GM18868 (cell line): ENCODE data around the gene GORASP2.
"Not testable (repeated sequence)": the region's sequence is repeated elsewhere in the genome, so short reads cannot be mapped to it uniquely, and the experiment has no call there.

Experiments used
- ATAC-seq: cut with Tn5 transposase; IDR thresholded peaks from one replicate; pipeline ENCODE4 v1.9.1; 2021; ENCODE audit warnings: mild to moderate bottlenecking, moderate library complexity; ENCODE audit not compliant: unreplicated experiment

GORASP2 gene

DNA sequence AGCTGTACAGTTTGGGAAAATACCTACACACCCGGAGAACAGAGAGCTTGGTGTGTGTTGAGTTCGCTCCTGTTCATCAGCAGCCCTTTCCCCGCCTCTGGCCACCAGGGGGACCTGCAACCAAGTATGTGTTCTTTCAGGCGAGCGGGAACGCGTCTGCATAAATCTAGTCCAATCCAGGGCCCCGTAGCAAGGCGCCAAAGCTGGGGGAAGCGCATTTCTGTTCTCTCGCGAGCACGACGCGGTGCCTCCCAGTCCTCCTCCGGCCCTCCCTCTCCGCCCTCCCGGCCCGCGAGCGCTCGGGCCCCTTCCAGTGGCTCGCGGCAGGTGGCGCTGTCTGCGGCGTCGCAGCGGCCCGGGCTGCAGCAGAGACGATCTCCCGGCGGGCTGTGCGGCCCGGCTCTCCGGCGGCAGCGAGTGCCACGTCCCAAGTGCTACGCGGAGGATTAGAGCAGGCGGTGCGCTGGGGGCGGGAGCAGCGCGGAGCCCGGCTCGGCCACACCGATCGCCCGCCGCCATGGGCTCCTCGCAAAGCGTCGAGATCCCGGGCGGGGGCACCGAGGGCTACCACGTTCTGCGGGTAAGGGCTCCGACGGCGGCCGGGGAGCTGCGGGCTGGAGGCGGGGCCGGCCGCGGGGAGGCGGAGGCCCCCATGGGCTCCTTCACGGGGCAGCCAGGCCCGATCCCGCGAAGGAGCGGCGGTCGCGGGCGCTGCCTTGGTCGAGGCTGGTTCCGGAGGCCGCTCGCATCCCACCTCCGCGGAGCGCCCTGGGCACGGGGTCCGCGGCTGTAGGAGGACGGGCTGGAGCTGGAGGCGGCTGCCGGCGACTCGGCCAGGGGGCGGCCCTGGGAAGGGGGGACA, at the start of gene GORASP2:
GORASP2 (plus strand) TSS at position 430 of the 862 bp plus-strand sequence; CDS start at position 518, 88 bp downstream.
- ATAC-seq, result peak; percentile 94

DNA sequence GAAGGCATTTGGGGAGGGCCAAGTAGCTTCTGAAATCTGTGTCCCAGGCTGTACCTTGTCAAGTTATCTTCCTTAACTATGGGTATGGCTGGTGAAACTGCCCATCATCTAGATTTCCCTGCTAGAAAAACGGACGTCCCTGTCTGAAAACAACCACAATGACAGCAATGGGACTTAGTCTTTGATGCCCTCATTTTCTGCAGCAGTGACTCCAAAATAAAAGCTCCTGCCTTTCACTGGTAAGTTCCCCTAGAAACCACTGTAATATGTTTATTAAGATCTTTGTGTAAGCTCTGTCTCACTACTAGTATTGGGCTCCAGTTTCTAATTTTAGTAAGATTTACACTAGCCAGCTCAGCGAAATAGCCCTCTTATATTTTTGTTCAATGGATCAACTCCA, 47.2 kb upstream of the GORASP2 start:
- ATAC-seq, result no peak

DNA sequence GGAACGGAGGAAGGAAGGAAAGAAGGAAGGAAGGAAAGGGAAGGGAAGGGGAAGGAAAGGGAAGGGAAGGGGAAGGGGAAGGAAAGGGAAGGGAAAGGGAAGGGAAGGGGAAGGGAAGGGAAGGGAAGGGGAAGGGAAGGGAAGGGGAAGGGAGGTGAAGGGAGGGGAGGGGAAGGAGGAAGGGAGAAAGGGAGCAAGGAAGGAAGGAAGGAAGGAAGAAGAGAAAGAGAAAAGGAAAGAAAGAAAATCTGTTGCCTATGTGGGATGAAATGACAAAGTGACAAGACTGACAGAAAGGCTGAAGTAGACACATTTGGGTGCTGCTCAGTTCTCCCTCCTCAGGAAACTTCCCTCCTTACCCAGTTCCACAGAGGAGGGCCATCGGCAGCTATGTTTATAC, 46.3 kb upstream of the GORASP2 start:
- no peak for ATAC-seq

DNA sequence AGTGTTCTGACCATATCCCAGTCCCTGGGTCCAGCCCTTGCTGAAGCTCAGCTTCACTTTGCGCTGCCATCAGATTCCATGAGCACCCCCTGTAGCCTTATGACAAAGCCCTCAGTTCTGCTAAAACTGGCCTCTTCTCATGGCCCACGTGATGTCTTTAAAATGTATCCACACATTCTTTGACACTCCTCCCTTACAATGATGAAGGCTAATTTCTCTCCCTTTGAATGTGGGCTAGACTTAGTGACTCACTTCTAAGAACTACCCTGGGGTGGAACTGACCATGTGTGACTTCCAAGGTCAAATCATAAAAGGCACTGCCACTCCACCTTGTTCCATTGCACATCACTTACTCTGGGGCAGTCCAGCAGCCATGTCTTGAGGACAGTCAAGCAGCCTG, 45.4 kb upstream of the GORASP2 start:
- ATAC-seq, result no peak

DNA sequence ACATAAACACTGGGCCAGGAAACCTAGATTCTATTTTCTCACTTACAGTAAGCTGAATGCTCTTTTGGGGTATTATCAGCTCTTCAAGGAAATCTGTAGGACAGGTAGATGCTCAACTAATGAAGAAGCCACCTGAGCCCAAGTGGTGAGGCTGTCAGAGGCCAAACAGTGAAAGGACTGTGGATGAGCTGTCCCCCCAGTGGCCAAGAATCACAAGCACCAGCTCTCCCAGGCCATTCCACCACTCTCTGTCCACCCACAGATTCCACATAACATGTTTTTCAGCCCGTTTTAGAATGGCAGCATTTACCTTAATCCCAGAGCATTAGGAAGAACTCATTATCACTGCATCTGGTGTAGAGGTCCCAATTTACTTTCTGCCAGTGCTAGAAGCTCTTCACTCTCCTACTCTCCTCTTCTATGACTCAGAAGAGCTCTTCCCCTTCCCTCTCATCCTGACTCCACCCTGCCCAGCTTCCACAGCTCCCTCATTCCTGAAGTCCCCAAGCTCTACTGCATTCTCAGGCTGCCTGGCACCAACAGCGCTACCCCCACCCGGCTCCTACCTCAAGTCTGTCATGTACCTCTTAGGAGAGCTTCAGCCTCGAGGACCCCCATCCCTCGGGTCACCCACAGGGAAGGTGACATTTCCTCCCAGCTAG, 43.8 kb upstream of the GORASP2 start:
- no peak for ATAC-seq

DNA sequence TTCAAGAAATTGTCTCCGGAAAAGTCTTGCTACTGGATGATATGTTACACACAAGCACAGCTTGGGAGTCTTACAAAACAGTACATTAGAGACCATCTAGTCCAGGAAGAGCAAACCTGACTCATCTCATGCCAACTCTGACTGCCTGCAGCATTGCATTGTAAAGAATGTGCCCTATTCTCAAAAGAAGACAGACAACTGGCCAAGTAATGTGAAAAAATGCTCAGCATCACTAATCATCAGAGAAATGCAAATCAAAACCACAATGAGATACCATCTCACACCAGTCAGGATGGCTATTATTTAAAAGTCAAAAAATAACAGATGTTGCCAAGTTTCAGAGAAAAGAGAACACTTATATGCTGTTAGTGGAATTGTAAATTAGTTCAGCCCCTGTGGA, 42.7 kb upstream of the GORASP2 start:
- ATAC-seq, result no peak

DNA sequence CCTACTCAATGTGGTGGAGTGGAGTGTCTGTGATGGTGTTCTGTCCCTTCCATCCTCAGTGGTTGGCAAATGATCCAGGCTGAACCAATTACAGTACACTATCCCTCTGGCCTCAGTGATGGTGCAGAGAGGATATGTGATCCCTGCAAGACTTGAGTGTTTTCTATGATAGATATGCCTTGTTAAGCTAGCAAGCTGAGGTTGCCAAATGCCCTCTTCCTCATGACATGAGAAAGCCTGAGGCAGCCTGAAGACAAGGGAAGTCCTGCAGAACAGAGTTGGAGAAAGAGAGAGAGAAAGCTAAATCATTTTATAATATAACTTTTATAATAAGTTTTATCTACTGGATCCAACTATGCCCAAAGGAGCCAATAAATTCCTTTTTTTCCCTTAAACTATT, 41.6 kb upstream of the GORASP2 start:
- ATAC-seq, result no peak

DNA sequence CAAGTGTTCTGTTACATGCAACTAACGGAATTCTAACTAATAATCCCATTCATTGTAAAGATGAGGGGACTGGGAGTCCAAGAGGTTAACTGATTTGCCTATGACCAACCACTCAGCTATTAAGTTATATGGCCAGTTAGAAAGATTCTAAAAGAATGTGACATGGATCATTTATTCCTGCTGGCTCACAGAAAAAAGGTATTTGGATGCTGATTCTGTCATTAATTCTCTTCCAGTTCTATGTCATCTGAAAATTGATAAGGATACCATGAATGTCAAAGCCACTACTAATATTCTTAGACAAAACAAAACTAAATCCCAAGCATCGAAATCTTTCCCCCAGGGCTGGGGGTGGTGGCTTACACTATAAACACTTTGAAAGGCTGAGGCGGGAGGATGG, 41.2 kb upstream of the GORASP2 start:
- ATAC-seq, result no peak

DNA sequence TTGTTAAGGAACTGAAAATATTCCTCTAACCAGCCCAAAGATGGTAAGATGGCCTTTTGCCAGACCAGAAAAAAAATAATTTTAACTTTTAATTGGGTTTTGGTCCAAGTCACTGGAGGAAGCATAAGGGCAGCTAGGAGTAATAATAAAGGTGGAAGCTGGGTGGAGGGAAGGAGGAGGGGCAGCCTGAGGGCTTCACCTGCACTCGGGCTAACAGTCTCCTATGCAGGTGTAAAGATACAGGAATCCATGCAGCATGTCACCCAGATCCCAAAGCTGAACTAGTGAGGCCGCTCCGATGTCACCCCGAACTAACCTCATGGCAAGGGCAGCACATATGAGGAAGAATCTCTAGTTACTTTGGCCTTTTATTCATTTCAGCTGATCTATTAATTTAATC, 37.2 kb upstream of the GORASP2 start:
- ATAC-seq, result no peak

DNA sequence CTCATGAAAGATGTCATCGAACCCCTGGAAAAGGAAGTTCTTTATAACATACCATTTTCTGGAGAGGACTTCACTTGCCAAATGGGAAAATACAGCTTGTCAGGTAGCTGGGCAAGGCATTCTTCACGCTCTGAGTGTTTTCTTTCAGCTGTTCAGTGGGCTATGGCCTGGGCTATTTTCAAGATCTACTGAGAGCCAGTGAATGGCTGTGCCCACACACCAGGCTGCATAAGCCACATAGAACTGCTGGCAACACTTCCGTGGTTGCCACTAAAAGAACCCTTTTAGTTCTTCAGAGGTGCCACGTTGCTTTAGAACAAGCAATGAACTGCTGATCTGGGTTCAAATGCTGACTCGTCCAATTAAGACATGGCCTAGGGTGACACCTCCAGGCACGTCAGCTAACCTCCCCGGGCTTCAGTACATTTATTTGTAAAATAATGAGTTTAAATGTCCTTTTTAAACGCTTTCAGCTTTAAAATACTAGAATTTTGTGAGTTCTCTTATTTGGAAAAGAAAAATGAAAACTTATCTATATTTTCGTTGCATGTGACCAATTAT, 36.6 kb upstream of the GORASP2 start:
- no peak for ATAC-seq

DNA sequence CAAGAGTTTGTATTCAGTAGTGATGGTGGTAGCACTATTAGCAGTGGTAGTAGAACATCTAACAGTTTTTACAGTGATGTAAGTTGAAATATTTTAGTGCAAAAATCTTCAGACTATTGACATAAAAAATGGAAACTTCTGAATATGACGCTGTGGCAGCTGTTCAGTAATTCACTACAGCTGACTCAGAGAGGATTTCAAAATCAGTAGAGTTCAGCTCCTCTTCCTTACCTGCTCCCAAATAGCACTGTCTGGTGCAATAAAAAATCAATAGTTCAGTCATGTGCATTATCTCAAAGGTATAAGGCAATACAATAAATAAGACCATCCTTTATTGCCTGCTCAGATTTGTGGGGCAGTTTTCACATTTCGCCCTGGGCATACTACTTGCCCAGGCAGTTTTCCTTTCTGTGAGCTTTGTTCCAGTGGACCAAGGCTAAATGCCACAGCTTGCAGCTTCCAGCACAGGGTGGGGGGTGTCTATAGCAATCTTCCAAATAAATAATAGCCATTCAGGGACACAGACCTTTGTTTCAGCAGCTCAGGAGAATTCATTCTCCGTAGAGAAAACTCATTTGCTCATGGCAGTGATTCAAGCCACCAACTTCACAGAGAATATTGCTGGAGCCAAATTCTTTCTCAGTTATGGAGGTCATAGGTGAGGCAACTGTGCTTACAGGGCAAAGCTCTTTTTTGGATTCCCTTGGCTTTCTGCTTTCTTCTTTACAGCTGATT, 33.9 kb upstream of the GORASP2 start:
- ATAC-seq, result no peak

DNA sequence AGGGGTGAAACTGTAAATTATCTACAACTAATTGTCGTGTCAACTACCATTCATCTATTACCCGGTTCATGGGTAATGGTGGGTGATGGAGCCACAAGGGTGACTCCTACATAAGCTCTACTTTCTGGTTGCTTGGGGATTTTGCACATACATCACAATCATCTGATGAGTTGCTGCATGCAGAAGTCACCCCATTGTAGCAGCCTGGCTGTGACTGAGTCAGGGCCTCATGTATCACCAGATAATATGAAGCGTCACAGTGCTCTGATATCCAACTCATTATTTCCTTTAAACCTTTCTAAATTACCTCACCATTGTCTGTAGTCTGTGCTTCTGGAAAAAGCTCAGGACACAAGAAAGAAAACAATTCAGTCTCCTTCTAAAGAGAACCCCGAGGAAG, 32.4 kb upstream of the GORASP2 start:
- no peak for ATAC-seq

DNA sequence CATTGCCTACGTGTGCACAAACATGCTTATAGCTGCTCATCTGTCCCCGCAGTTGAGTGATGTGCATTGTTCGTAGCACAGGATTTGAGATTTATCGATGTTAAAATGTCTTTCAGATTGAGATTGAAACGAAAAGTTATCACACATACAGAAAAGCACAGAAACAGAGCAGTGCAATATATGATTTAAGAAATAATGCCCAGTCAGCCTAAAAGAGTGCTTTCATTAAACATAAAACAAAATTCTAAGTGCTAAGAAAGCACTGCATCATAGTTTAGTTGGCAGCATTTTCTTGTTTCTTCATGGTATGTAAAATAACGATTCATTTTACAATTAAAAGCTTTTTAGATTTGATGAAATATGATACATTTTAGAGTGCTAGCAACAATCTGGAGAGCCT, 31.9 kb upstream of the GORASP2 start:
- no peak for ATAC-seq

DNA sequence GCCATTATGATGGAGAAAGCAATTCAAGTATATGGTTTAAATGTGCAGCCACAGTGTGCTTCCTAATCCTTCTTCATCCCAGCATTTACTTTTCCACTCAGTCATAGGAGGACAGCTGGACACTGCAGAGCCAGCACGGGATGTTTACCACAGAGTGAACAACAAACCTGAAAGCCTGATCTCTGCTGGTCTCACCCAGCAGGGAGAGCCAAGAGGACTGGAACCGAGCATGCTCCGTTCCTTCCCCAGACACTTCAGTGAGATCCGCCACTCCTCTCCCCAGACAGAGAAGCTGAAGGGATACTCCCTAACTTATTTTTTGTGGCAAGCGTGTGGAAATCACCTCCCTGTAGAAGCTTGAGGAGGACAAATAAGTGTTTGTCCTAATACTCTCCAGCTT, 23.2 kb upstream of the GORASP2 start:
- ATAC-seq, result no peak

DNA sequence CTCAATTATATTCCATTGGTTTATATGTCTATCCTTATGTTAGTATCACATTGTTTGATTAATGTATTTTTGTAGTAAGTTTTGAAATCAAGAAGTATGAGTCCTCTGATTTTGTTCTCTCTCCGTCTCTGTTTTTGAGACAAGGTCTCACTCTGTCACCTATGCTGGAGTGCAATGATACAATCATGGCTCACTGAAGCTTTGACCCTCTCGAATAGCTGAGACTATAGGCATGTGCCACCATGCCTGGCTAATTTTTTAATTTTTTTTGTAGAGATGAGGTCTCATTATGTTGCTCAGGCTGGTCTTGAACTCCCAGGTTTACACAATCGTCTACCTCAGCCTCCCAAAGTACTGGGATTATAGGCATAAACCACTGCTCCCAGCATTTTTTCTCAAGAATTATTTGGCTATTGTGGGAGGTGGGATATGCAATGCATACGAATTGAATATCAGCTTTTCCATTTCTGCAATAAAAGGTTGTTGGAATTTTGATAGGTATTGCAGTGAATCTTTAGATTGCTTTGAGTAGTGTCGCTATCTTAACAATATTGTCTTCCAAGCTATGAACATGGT, 17.7 kb upstream of the GORASP2 start:
- no peak for ATAC-seq

DNA sequence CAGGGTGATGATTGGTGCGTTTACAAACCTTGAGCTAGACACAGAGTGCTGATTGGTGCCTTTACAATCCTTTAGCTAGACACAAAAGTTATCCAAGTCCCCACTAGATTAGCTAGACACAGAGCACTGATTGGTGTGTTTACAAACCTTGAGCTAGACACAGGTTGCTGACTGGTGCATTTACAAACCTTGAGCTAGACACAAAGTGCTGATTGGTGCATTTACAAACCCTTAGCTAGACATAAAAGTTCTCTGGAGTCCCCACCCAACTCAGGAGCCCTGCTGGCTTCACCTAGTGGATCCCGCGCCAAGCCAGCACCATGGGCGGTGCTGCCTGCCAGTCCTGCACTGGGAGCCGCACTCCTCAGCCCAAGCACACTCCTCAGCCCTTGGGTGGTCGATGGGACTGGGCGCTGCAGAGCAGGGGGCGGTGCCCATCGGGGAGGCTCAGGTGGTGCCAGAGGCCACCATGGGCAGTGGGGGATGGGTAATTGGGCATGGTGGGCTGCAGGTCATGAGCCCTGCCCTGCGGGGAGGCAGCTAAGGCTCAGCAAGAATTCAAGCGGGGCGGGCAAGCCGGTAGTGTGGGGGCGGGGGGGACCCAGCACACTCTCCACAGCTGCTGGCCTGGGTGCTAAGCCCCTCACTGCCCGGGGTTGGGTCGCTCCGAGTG, 13.9 kb upstream of the GORASP2 start:
- not testable (repeated sequence) for ATAC-seq

DNA sequence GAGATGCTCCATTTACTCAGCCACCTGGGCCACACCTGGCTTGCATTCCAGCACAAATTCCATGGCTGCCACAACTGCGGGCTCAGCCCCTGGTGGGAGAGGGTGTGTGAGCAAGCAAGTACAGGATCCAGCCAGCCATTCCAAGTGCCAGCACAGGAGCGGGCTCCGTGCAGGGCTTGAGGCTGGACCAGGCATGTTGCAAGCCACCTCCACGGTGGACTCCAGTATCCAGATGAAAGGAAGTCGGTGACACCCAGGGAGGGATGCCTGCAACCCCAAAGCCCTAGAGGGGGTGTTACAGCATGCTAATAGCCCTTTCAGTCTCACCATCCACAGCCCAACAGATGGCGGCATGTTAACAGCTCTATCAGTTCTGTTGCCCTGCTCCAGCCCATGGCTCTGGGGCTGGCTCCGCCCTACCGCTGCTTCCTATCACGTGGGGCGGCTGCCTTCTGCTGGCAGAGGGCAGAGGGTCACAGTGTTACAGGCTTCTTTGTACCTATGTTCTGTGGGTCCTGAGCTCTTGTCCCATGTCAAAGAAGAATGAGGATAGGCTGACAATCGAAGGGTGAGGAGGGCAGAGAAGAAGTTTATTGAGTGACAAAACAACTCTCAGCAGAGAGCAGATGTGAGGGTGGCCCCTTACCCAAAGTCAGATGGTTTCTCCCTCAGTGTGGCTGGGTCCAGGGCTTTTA, 11.7 kb upstream of the GORASP2 start:
- ATAC-seq, result no peak

DNA sequence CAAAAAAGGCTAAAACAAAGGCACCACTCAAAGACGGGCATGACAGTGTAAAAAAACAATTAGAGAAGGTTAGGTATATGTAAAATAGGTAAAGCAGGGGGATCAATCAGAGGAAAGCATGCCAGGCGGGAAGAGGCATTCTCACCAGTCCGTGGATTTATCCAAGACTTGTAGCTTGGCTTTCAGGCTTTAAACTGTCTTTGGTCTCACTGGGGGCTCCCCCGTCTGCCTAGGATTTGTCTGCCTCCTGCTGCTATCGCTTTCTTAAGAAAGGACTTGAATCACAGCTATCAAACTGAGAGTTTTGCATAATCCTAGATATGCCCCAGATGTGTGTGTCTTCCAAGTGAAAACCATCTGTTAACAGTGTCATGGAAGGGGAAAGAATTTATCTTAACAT, 11.1 kb upstream of the GORASP2 start:
- ATAC-seq, result no peak

DNA sequence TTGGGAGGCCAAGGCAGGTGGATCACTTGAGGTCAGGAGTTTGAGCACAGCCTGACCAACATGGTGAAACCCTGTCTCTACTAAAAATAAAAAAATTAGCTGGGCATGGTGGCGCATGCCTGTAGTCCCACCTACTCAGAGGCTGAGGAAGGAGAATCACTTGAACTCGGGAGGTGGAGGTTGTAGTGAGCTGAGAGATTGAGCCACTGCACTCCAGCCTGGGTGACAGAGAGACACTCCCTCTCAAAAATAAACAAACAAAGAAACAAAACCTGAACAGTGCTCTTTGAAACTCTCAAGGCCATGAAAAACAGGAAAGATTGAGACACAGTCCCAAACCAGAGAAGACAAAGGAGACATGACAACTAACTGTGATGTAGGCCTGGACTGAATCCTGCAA, 7.2 kb upstream of the GORASP2 start:
- ATAC-seq, result not testable (repeated sequence)
